CD4-positive, alpha-beta T cell treated with Interleukin-17A for 1 hour (primary cell): ENCODE results near the gene ALOX12.
A peak's percentile ranks its signal among the peaks of the same experiment; 100 is the strongest.

ENCODE experiments used
- DNase-seq: peaks from one replicate; pipeline ENCODE4 v3.0.0-alpha.2; 2020

ALOX12 gene

DNA sequence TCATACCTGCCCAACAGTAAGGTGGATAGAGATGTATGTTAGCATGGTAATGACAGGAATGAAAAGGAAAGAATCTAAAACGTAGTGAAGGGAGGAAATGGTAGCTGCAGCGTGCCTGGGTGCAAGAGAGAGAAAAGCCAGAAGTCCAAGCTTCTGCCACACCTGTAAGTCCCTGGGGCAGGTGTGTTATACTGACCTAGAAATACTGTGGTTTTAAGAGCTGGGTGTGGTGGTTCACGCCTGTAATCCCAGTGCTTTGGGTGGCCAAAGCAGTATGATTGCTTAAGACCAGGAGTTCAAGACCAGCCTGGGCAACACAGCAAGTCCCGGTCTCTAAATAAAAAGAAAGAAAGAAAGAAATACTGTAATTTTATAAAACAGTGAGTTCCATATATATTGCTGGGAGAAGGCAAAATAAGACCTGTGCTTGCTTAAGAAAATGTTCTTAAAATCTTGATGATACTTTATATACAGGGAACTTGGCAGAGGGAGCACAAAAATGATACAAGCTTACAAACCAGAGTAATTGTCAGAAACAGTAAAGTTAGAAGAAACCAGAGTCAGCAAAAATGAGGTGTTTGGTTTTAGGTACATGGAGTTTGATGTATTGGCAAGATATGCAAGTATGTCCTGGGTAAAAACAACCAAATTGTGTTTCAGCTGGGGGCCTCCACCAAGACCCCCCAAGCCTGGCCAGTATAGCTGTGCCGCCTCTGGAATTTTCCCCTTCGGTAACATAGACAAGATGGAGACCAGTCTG, 6.6 kb downstream of the ALOX12 start:
- no peak for DNase-seq

- DNase-seq = no peak
These were observed 7.9 kb downstream of the ALOX12 start for GRCh38 chr17:7003745-7004144.

DNA sequence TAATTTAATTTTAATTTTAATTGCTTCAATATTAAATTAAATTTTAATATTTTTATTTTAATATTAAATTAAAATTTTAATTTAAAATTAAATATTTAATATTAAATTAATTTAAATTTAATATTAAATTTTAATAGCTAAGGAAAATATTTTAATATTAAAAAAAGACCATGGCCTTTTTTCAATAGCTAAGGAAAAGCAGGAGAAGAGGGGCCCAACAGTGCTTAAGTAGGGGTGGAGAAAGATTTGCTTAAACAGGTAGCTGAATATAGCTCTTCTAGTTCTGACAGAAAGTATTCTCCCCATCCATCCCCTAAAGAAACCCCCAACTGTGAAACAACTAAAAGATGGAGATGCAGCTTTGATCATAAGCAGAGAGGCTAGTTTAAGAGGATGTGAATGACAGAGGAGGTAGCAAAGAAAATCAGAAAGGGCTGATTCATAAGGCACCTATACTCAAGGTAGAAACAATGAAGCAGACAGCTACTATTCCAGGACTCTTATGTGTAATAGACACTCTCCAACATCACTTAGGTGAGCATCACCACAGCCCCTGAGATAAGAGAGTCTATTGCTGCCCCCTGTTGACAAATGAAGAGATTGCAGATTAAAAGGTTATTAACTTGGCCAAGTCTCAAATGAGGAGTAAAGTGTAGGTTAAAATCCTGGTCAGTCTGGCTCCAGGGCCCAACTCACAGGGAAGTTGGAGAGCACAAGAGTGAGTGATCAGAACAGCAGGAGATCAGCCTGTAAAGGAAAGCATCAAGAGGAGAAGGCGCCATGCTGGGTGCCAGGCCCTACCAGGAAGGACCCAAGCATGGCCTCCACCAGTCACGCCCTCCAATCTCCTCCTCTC, 8.8 kb downstream of the ALOX12 start:
- peak; percentile 88 for DNase-seq

- no peak for DNase-seq
These were observed 9.9 kb downstream of the ALOX12 start for GRCh38 chr17:7005716-7006115.

DNA sequence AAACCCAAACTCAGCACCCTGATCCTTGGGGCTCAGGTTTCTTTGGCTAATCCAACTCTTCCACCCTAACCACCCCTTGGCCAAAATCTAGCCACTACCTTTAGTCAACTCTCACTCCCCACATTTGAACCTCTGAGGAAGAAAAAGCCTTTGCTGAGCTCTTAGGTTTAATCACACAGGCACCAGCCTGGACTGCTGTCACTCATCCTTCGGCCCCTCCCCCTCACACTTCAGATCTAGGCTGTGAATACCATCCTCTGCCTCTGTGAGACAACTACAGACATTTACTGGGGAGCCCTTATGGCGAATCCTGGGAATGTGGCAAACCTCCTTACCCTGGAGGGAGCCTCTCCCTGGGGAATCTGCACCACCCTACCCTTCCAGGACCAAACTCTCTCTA, 11.3 kb downstream of the ALOX12 start:
- no peak for DNase-seq

DNA sequence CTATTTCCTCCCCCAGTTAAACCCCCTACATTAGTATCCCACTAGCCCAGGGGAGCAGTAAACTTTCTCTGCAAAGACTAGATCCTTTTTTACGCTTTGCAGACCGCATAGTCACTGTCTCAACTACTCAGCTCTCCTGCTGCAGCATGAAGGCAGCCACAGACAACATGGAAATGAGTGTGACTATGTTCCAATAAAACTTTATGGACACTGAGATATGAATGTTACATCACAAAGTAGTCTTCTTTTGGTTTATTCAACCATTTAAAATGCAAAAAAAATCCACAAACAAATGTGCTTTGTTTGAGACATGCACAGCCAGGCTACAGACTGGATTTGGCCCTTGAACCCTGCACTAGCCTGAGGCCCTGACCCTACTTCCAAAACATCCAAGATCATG, 14.7 kb downstream of the ALOX12 start:
- no peak for DNase-seq

GRCh38 chr17:7011415-7011814, 15.6 kb downstream of the ALOX12 start:
- no peak for DNase-seq

DNA sequence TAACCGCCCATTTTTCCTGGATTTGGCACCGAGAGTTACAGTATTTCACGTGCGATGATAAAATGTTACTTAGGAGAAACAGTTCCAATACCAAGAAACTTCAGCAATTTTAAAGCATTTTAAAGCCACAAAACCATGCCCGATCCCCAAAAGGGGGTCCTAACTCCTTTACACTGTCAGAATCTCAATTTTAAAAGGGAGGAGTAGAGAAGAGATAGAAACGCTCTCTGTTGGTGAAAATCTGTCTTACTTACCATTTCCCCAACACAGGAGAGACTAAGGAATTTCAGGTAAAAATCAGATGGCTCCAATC, 16.0 kb downstream of the ALOX12 start:
- no peak for DNase-seq

DNA sequence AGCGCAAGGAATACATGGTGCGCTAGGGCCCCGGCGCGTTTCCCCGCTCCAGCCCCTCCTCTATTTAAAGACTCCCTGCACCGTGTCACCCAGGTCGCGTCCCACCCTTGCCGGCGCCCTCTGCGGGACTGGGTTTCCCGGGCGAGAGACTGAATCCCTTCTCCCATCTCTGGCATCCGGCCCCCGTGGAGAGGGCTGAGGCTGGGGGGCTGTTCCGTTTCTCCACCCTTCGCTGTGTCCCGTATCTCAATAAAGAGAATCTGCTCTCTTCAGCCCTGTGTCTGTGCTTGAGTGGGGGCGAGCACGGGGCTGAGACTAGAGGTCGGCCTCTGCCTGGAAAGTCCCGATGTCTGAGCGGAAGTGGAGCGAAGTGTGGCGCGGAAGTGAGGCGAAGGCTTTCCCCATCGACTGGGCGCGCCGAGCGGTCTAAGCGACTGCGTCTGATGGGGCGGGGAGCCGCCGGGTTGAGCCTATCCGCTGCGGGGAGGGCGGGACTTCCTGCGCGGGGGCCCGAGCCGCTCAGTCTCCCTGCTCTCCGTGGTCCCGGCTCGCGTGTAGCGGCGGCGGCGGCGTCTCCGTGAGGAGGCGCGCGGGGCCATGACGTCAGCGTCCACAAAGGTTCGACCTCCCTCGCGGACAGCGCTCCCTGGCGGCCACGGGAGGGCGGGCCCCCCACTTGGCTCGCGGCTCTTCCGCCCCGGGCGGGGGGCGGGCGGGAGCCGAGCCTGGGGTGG, 18.6 kb downstream of the ALOX12 start:
- DNase-seq = peak; percentile 99

DNA sequence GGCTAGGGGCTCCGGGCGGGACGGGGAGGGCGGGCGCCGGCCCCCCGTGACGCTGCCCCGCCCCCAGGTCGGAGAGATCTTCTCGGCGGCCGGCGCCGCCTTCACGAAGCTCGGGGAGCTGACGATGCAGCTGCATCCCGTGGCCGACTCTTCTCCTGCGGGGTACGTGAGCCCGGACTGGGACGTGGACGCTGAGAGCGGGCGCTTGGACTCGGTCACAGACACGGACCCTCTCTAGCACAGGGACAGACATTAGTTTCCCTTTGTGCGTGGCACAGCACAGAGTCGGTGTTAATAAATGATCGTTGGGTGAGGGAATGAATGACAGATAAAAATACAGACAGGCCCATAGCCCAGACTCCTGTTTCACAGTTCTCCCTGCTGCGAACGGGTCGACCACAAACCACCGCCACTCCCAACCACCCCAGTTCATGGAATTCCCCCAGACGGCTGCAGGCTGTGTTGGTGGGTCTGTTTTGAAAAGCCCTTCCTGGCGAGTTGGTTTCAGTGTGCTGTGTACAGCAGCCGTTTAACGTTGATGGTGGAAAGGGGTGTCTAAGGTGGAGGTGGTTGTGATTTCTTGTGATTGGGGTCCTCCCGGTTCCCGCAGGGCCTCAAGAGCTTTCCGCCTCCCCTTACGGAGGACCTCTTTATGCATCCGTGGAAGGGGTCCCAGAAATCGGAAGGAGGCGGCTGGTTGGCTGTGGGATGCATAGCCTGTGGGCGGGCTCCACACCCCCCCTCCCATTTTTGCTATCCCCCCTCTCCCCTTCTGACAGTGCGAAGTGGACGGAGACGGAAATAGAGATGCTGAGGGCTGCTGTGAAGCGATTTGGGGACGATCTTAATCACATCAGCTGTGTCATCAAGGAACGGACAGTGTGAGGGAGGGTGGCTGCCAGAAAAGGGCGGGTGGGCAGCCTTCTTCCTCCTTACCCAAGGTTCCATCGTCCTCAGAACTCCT, 19.4 kb downstream of the ALOX12 start:
- peak; percentile 95 for DNase-seq

DNA sequence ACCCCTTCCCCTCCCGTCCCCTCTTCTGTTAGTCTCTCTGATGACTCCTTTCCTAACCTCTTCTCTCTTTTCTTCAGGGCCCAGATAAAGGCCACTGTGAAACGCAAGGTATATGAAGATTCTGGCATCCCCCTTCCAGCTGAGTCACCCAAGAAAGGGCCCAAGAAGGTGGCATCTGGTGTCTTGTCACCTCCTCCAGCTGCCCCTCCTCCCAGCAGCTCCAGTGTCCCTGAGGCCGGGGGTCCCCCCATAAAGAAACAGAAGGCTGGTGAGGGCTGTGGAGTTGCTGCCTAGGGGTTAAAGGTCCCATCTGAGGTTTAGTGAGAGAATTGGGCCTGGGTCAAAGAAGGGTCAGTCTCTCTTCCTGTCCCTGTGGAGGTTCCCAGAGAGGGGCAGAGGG, 20.6 kb downstream of the ALOX12 start:
- DNase-seq = no peak

DNA sequence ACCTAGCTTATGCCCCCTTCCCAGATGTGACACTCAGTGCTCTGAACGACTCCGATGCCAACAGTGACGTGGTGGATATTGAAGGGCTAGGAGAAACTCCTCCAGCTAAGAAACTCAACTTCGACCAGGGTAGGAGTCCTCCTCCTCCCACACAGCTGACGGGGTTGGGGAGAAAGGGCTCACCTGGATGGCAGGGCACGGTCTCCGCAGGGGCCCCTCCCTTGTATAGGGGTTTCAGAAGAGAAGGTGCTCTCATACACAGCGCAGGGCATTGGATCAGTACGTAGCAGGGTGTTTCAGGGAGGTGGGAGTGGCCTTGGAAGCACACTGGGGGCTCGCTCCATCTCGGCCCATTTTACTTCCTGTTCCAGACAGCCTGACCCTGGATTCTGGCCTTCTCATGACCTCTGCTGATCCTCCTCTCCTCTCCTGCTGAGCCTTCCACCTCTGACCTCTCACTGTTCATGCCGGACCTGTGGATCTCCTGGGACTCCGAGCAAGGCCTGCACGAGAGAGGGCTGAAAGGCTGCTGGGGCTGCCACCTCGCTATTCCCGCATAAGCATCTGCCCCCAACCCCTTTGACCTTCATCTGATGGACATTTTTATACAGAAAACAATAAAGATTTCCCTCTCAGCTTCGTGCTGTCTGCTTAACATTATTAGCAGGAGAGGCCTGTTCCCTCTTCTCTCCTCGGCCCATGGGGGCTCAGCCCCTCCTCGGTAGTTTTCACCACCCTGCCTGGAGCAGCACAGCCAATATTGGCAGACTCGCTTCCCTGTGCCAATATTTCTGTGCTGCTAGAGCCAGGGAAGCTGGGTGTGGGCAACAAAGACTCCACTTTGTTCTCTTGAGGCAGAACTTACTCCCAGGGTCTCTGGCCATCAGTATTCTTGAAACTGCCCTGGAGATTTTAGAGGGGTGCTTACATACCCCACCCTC, 21.3 kb downstream of the ALOX12 start:
- no peak for DNase-seq

GRCh38 chr17:7017827-7018200, 22.0 kb downstream of the ALOX12 start:
- DNase-seq = peak; percentile 40

GRCh38 chr17:7018331-7018964, 22.6 kb downstream of the ALOX12 start:
- DNase-seq = no peak

GRCh38 chr17:7019367-7019766, 23.5 kb downstream of the ALOX12 start:
- no peak for DNase-seq

DNA sequence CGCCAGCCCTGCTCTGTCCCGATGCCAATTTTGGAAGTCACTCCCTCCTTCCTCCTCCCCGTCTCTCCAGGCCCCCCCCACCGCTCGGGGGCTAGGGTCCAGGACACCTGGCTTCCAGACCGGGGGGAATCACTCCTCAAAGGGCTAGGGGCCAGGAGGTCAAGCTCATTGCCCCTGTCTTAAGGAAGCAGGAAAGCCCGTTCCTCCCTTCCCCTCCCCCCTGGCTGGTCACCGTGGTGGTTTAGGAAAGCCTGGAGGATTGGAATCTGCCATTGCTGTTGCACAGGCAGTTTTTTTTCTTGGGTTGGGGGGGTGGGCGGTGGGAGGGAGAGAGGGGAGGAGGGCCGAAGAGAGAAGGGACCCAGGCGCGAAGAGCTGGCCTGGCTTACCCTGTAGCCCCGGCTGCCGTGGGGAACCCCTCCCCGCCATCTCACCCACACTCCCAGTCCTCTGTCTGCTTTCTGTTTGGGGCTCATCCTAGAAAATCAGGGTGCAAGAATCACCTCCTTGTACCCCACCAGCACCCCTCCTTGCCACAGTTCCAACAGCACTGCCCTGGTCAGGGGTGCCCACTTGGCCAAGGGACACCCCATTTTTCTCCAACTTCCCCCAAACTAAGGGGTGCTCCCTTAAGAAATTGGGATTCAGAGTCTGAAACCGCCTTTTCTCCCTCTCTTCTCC, 24.1 kb downstream of the ALOX12 start:
- DNase-seq = no peak

DNA sequence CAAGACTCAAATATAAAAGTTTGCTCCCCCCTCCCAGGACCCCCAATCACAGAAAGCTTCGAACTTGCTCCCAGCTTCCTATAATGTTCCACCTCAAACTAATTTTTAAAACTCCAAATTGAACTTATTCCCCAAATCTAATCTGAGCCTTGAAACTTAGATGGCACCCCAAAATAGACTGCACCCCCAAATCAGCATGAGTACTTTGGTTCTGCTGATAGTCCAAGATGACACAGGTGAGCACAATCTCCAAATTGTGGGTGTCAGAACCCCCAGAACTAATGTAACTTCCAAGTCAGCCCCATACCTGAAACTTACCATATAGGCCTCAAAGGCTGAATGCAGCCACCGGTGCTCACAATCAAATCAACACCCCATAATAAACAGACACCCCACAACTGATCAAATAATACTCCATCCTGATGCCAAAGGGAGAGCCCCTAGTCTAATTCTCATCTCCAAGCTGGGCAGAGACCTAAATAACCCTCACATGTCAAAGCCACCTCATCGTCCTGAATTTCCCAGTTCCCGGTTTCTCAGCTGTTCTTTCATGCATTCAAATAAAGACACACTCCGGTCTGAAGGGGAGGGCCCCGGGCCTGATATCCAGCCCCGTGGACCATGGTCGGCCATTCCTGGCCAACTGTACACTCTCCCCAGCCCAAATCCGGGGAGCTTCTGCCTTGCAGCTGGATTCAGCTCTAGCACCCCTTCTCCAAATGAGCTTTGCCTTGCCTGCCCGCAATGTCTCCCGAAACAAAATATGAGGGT, 25.2 kb downstream of the ALOX12 start:
- no peak for DNase-seq

DNA sequence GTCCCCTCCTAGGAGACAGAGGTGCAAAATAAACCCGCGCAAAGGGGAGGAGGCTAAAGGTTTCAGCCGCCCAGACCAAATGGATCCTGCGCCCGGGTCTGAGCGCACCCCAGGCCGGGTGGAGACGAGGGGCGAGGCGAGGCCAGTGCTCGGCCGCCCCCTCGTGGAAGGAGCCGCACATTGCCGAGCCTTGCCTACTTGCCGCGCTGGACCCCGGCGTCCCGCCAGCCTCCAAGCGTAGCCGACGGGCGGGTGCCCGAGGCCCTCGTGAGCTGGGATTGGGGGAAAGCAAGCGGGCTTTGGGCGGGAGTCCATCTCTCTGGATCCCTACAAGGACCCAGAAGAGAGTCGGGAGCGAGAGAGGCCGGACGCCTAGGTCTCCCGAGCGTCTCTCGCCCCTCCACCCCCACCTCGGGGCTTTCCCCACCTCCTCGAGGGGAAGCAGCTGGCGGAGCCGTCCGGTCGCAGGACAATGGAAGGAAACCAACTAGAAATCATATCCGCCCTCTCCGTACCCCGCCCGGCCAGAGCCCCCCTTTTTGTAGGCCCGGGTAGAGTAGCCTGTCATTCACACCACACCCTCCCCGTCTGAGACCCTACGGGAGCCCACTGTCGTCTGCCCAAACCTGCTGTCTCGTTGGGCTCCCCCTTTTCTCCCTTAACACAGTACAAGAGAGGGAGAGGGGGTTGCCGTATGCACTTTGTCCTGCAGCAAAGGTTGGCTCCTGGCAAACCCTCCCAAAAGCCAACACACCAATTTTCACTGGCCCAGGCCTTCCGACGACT, 26.3 kb downstream of the ALOX12 start:
- peak; percentile 84 for DNase-seq
